Measurements from ENCODE around the gene PITPNM1. TPM values are rescaled to one million over a fixed set of nuclear protein-coding genes. Genes with fewer than 3 reads are reported as not detected.

PITPNM1 gene
- total RNA-seq, 4 donors from 2014 or later = 7.9 to 89.7 (median 15.2) TPM

DNA sequence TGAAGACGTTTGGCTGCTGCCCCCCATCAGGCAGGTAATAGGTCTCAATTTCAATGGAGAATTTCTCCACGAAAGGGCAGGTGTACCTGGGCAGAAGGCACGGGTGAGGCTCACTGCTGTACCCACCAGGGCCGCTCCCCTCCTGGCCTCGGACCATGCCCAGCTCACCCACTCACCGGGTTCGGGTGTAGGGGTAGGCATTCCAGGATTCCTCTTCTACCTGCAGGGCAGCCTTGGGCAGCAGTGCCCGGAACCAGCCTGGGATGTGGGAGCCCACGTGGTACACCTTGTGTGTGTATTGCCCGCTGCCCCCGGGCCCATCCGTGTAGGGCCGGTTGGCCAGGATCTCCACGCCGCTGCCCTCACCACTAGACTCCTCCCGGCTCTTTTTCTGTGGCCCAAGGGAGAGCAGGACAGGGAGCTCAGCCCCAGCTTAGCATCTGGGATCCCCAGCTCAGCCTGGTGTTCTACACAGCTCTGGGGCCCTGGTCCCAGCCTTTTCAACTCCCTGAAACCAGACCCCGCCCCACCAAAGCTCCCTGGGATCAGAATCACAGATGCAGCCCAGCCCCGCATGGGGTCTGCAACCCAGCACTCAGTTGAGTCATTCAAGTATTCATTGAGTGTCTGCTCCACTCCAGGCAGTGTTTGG is 2.7 kb downstream of the PITPNM1 start:
- intact Hi-C loops (cut with DNase I; ENCODE audit: low total_unique reads) = no loop called here
- DNase-seq = no peak
- Histone ChIP-seq H3K9me3 (no peaks in the 10 kb centered on the region), H3K27ac (no peak overlapping the region), H3K4me3 (no peak overlapping the region), H3K4me1 (peaks cover 0 to 18% of the 10 kb centered on the region in 2 donors), H3K27me3 (no peaks in the 10 kb centered on the region), H3K36me3 (no peaks in the 10 kb centered on the region)
- TF ChIP-seq POLR2A (IDR thresholded peaks at IDR 0.05) = no peak
- TF ChIP-seq, protein P1, sequence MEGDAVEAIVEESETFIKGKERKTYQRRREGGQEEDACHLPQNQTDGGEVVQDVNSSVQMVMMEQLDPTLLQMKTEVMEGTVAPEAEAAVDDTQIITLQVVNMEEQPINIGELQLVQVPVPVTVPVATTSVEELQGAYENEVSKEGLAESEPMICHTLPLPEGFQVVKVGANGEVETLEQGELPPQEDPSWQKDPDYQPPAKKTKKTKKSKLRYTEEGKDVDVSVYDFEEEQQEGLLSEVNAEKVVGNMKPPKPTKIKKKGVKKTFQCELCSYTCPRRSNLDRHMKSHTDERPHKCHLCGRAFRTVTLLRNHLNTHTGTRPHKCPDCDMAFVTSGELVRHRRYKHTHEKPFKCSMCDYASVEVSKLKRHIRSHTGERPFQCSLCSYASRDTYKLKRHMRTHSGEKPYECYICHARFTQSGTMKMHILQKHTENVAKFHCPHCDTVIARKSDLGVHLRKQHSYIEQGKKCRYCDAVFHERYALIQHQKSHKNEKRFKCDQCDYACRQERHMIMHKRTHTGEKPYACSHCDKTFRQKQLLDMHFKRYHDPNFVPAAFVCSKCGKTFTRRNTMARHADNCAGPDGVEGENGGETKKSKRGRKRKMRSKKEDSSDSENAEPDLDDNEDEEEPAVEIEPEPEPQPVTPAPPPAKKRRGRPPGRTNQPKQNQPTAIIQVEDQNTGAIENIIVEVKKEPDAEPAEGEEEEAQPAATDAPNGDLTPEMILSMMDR (IDR thresholded peaks at IDR 0.05) = no peak

DNA sequence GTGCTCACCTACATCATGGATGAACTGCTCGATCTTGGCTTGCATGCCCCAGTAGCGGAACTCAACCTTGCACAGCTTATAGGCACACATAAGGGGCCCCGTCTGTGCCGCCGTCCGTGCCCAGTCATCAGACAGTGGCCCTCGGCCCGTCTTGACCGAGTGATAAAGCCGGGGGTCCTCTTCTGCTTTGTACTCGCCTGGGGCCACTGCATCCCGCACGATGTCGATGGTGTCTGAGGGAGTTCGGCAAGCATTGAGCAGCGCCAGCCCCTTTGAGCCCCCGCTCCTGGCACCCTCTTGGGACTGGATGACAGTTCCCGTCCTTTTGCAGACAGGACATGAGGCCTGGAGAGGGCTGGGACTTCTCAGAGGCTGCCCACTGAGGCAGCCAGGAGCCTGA is 3.3 kb downstream of the PITPNM1 start:
- H3K27ac ChIP-seq = no peak overlapping the region
- no peaks in the 10 kb centered on the region for H3K36me3 ChIP-seq
- H3K9me3 ChIP-seq = no peaks in the 10 kb centered on the region
- TF ChIP-seq, protein P1 (IDR thresholded peaks at IDR 0.05) = no peak
- TF ChIP-seq POLR2A (IDR thresholded peaks at IDR 0.05) = no peak
- no peaks in the 10 kb centered on the region for H3K27me3 ChIP-seq
- no peak overlapping the region for H3K4me3 ChIP-seq
- DNase-seq = no peak
- intact Hi-C loops (cut with DNase I; ENCODE audit: low total_unique reads) = no loop called here
- peaks cover 0 to 18% of the 10 kb centered on the region in 2 donors for H3K4me1 ChIP-seq

DNA sequence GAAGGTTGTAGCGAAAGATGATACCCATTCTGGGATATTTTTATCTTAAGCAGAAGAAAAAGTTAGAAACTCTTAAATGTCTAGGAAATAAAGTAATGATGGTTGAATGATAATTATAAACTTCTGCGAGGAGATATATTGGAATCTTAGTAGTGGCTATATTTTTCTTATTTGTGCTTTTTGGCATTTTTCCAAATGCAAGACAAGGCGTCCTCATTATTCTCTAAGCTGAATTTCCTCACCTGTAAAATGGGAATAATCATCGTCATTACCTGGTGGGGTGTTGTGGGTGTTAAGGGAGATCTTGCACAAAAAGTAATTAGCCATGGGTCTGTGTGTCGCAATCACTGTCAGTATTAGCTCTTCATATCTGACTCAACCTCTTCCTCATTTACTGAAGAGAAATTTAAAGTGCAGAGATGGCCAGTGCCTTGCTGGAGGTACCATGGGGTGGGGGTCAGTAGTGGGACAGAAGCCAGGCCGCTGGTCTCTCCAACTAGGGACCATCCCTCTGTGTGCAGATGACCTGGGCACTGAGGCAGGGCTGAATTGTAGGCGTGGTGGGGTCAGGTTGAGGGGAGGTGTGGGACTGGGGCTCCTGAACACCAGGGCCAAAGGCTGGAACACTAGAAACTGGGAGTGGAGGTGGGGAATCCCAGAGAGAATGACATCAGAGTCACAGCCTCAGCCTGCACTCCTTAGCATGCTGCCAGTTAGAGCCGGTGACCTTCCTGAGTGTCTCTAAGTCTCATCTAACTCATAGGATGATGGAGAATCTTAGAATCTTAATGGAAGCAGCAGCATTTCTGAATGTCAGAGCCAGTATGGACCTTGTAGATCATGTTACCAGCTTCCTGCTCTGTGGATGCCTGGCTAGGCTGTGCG is 4.1 kb downstream of the PITPNM1 start:
- H3K36me3 ChIP-seq = no peaks in the 10 kb centered on the region
- peaks cover 0 to 16% of the 10 kb centered on the region in 2 donors for H3K4me1 ChIP-seq
- H3K27me3 ChIP-seq = no peaks in the 10 kb centered on the region
- intact Hi-C loops (cut with DNase I; ENCODE audit: low total_unique reads) = no loop called here
- H3K4me3 ChIP-seq = no peak overlapping the region
- DNase-seq = no peak
- no peaks in the 10 kb centered on the region for H3K9me3 ChIP-seq
- no peak overlapping the region for H3K27ac ChIP-seq
- TF ChIP-seq, protein P1 (IDR thresholded peaks at IDR 0.05) = no peak
- no peak for TF ChIP-seq POLR2A (IDR thresholded peaks at IDR 0.05)

DNA sequence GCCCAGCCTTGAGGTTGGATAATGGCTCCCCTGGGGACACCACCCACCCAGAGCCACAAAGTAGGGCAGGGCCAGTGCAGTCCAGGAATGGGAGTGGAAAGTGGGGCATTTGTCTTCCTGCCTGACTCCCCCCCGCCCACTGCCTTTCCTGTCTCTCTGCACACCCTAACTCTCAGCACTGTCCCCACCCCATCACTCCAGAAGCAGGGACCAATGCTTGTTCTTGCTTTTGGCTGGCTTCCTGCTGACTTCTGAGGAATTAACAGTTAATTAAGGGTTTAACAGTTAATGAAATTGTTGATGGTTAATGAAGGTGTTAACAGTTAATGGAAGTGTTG is 4.7 kb downstream of the PITPNM1 start:
- no peak for DNase-seq
- Histone ChIP-seq H3K36me3 (no peaks in the 10 kb centered on the region), H3K27ac (no peak overlapping the region), H3K27me3 (no peaks in the 10 kb centered on the region), H3K4me3 (no peak overlapping the region), H3K9me3 (no peaks in the 10 kb centered on the region), H3K4me1 (peaks cover 0 to 10% of the 10 kb centered on the region in 2 donors)
- intact Hi-C loops (cut with DNase I; ENCODE audit: low total_unique reads) = no loop called here
- TF ChIP-seq, protein P1 (IDR thresholded peaks at IDR 0.05) = no peak
- TF ChIP-seq POLR2A (IDR thresholded peaks at IDR 0.05) = no peak
